ENCODE data around the gene NUP153. TPM values are rescaled to one million over a fixed set of nuclear protein-coding genes. Genes with fewer than 3 reads are reported as not detected.
A peak's percentile ranks its signal among the peaks of the same experiment; 100 is the strongest.
"Not testable (repeated sequence)": the region's sequence is repeated elsewhere in the genome, so short reads cannot be mapped to it uniquely, and the experiment has no call there.

The NUP153 gene
- 10 to 100 TPM; 24.3 to 49.1 (median 32.7) TPM for total RNA-seq

DNA sequence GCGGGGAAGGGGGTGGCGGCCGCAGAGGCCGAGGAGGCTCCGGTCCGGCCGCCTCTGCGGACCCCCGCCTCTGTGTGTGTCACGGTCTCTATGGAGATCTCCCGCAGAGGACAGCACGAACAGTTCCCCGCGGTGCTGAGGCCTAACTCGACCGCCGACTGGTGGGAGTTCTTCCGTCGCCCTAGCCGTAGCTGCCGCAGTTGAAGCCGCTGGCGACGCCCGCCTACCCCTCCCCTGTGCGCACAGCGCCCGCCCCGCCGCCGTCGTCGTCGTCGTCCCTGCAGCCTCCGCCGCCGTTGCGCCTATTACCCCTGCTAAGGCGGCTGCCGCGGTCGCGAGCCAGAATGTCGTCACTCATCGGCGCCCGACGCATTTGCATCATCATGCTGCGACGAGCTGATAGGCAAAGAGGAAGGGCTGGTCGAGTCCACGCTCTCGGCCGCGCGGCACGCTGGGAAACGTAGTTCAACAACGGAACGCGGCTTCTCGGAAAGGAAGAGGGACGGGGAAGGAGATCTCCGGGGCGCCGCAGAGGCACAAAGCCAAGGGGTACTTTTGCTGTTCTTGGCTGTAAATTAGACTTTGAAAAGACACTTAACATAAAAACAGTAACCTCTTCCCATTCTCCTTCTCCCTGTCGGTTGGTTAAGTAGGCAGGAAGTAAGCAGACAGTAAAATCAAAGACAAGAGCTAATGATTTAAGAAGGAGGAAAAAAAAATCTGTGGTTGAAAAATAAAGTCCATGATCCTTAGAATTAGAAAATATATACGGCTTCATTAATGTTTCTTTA is at the start of gene NUP153:
TSS of gene NUP153 (minus strand) at position 346 of the 791 bp plus-strand sequence. CDS start 538 bp downstream, outside the sequence.
- H3K27ac ChIP-seq = peak within 1 kb of the TSS; percentile 88 to 93
- whole genome bisulfite sequencing, 10 experiments = 0 to 7% (median 0%) methylated on average over 1 to 22 of the region's 69 CpGs; no CpG with 5 or more reads in 2 of the 10 experiments
- in situ Hi-C loops (cut with MboI; ENCODE audit: low pct_unique_long_range_greater_than_20kb in 2 of 9, low sequenced_read_pairs in 9 of 9, unreplicated experiment in 9 of 9) = no loop called here
- peak; percentile 71 to 86 (median 83) for ATAC-seq (replicated peaks in 6 of 8)
- H3K4me3 ChIP-seq = peak within 1 kb of the TSS; percentile 59 to 82 (median 70)
- H3K4me1 ChIP-seq (replicated peaks in 1 of 2) = peaks cover 2 to 10% of the 10 kb centered on the region in 2 donors

DNA sequence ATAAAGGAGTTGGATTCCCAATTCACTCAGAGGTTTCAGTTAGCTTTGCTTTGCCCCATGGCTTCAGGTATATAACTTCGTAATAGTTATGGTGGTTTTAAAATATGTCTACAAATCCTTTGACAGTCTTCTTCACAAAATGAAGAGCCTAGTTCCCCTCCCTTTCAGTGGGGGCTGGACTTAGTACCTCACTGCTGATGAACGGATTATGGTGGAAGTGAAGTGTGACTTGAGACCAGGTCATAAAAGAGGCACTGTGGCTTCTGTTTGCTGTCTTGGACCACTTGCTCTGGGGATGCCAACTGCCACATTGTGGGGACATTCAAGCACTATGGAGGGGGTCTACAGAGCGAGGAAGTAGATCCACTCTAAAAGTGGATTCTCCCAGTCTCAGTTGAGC is 47.5 kb upstream of the NUP153 start:
- no peak overlapping the region for H3K27ac ChIP-seq
- peaks cover 0 to 2% of the 10 kb centered on the region in 2 donors for H3K4me1 ChIP-seq (replicated peaks in 1 of 2)
- ATAC-seq (replicated peaks in 6 of 8) = no peak
- in situ Hi-C loops (cut with MboI; ENCODE audit: low pct_unique_long_range_greater_than_20kb in 2 of 9, low sequenced_read_pairs in 9 of 9, unreplicated experiment in 9 of 9) = no loop called here
- no peak overlapping the region for H3K4me3 ChIP-seq
- 67 to 100% (median 88%) methylated on average over 1 to 3 of the region's 3 CpGs; no CpG with 5 or more reads in 2 of the 10 experiments for WGBS, 10 experiments

DNA sequence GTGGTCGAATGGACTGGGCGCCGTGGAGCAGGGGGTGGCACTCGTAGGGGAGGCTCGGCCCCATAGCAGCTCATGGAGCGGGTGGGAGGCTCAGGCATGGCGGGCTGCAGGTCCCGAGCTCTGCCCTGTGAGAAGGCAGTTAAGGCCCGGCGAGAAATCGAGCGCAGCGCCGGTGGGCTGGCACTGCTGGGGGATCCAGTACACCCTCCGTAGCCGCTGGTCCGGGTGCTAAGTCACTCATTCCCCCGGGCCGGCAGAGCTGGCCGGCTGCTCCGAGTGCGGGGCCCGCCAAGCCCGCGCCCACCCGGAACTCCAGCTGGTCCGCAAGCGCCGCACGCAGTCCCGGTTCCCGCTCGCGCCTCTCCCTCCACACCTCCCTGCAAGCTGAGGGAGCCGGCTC is 38.6 kb upstream of the NUP153 start:
- H3K27ac ChIP-seq; ATAC-seq (replicated peaks in 6 of 8); in situ Hi-C loops (cut with MboI; ENCODE audit: low pct_unique_long_range_greater_than_20kb in 2 of 9, low sequenced_read_pairs in 9 of 9, unreplicated experiment in 9 of 9); H3K4me1 ChIP-seq (replicated peaks in 1 of 2); H3K4me3 ChIP-seq: not testable (repeated sequence)
- WGBS, 10 experiments = 100% methylated on average over 5 of the region's 35 CpGs; no CpG with 5 or more reads in 9 of the 10 experiments

DNA sequence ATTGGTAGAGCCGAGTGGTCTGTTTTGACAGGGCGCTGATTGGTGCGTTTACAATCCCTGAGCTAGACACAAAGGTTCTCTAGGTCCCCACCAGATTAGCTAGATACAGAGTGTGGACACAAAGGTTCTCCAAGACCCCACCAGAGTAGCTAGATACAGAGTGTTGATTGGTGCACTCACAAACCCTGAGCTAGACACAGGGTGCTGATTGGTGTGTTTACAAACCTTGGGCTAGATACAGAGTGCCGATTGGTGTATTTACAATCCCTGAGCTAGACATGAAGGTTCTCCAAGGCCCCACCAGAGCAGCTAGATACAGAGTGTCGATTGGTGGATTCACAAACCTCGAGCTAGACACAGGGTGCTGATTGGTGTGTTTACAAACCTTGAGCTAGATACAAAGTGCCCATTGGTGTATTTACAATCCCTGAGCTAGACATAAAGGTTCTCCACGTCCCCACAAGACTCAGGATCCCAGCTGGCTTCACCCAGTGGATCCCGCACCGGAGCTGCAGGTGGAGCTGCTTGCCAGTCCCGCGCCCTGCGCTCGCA is 38.1 kb upstream of the NUP153 start:
- H3K27ac ChIP-seq; H3K4me3 ChIP-seq; in situ Hi-C loops (cut with MboI; ENCODE audit: low pct_unique_long_range_greater_than_20kb in 2 of 9, low sequenced_read_pairs in 9 of 9, unreplicated experiment in 9 of 9); ATAC-seq (replicated peaks in 6 of 8); H3K4me1 ChIP-seq (replicated peaks in 1 of 2): not testable (repeated sequence)
- WGBS, 10 experiments = 100% methylated on average over 2 of the region's 13 CpGs; no CpG with 5 or more reads in 9 of the 10 experiments

DNA sequence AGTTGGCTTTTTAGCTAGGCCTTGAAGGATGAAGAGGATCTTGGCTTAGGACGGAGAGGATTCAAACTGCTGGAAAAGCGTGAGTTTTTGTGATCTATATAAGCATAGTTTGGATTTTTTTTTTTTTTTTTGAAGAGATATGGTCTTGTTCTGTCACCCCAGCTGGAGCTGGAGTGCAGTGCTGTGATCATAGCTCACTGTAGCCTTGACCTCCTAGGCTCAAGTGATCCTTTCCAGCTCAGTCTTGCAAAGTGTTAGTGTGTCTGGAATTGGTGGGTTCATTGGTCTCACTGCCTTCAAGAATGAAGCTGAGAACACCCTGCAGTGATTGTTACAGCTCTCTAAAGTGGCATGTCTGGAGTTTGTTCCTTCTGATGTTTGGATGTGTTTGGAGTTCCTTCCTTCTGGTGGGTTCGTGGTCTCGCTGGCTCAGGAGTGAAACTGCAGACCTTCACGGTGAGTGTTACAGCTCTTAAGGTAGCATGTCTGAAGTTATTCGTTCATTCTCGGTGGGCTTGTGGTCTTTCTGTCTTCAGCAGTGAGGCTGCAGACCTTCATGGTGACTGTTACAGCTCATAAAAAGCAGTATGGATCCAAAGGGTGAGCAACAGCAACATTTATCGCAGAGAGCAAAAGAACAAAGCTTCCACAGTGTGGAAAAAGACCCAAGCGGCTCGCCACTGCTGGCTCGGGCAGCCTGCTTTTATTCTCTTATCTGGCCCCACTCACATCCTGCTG is 37.5 kb upstream of the NUP153 start:
- ATAC-seq (replicated peaks in 6 of 8) = no peak
- no peaks in the 10 kb centered on the region for H3K4me1 ChIP-seq (replicated peaks in 1 of 2)
- no peak overlapping the region for H3K27ac ChIP-seq
- 38 to 92% (median 61%) methylated on average over 2 to 7 of the region's 11 CpGs for WGBS, 10 experiments
- in situ Hi-C loops (cut with MboI; ENCODE audit: low pct_unique_long_range_greater_than_20kb in 2 of 9, low sequenced_read_pairs in 9 of 9, unreplicated experiment in 9 of 9) = no loop called here
- no peak overlapping the region for H3K4me3 ChIP-seq

DNA sequence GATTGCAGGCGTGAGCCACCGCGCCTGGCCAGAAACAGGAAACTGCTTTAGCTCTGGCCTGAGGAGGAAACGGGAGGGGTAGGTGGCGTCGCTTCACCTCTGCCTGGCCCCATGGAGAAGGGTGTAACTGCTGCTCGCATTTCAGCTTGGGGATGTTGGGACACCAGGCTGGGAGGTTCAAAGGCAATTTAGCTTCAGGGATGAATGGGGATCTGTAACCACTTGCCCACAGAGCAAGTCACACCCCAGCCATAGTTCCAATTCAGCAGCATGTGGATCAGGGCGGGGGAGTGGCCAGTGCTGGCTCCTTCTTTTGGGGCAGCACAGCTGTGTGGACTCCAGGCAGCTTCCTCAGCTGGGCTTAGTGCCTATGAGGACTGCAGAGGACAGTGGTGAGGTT is 34.8 kb upstream of the NUP153 start:
- 0 to 90% (median 86%) methylated on average over 1 to 7 of the region's 8 CpGs; no CpG with 5 or more reads in 7 of the 10 experiments for WGBS, 10 experiments
- peak in 3 of 8 experiments; percentile 89 to 97 (median 96) for ATAC-seq (replicated peaks in 6 of 8)
- in situ Hi-C loops (cut with MboI; ENCODE audit: low pct_unique_long_range_greater_than_20kb in 2 of 9, low sequenced_read_pairs in 9 of 9, unreplicated experiment in 9 of 9) = no loop called here
- Histone ChIP-seq H3K4me3 (no peak overlapping the region), H3K4me1 (replicated peaks in 1 of 2) (no peaks in the 10 kb centered on the region), H3K27ac (no peak overlapping the region)

DNA sequence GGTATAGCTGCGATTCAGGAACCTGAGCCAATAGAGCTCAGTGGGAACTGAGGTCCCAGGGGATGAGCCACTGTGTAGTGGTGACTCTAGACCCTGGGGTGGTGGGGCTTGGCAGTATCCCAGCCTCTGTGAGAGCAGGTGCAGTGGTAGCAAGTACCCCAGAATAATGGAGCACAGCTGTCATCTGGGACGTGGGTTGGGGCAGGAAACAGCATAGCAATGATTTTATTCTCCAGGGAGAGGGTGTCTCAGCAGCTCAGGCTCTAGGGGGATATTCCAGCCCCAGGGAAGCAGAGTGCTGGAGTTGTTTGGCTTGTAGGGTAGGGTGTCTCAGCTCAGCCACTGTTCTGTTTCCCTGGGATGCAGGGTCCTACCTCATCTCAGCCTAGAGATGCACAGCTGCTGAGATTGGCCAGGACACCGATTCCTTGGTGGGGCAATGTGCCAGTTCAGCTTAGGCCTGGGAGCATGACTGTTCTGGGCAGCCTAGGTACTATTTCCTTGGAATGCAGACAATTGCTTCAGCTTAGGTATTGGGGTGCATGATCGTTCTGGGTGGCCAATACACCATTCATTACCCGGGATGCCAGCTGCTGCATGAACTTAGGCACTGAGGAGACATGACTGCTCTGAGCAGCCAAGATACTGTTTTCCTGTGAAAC is 34.0 kb upstream of the NUP153 start:
- peak in 2 of 8 experiments; percentile 34 to 62 for ATAC-seq (replicated peaks in 6 of 8)
- in situ Hi-C loops (cut with MboI; ENCODE audit: low pct_unique_long_range_greater_than_20kb in 2 of 9, low sequenced_read_pairs in 9 of 9, unreplicated experiment in 9 of 9) = no loop called here
- WGBS, 10 experiments = 0 to 87% (median 33%) methylated on average over 1 to 3 of the region's 5 CpGs; no CpG with 5 or more reads in 3 of the 10 experiments
- Histone ChIP-seq H3K4me3 (no peak overlapping the region), H3K4me1 (replicated peaks in 1 of 2) (no peaks in the 10 kb centered on the region), H3K27ac (no peak overlapping the region)

DNA sequence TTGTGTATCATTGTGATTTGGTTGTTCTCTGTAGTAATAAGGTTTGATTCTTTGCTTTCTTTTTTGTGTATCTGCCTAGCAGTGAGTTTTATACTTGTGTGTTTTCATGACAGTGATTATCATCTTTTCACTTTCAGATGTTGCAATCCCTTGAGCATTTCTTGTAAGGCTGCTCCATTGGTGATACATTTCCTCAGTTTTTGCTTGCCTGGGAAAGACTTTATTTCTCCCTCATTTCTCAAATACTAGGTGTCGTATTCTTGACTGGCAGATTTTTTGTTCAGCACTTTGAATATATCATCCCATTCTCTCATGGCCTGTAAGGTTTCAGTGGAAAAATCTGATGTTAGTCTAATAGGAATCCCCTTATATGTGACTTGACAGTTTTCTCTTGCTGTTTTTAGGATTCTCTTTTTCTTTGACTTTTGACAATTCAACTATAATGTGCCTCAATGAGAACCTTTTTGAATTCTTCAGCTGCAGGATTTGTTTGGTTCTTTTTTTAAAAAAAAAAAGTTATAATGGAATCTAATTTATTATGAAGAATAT is 31.1 kb upstream of the NUP153 start:
- in situ Hi-C loops (cut with MboI; ENCODE audit: low pct_unique_long_range_greater_than_20kb in 2 of 9, low sequenced_read_pairs in 9 of 9, unreplicated experiment in 9 of 9) = no loop called here
- no peaks in the 10 kb centered on the region for H3K4me1 ChIP-seq (replicated peaks in 1 of 2)
- WGBS, 10 experiments = 0 to 100% (median 83%) methylated on average over 1 of the region's 1 CpG; no CpG with 5 or more reads in 1 of the 10 experiments
- H3K4me3 ChIP-seq = no peak overlapping the region
- no peak overlapping the region for H3K27ac ChIP-seq
- ATAC-seq (replicated peaks in 6 of 8) = no peak

DNA sequence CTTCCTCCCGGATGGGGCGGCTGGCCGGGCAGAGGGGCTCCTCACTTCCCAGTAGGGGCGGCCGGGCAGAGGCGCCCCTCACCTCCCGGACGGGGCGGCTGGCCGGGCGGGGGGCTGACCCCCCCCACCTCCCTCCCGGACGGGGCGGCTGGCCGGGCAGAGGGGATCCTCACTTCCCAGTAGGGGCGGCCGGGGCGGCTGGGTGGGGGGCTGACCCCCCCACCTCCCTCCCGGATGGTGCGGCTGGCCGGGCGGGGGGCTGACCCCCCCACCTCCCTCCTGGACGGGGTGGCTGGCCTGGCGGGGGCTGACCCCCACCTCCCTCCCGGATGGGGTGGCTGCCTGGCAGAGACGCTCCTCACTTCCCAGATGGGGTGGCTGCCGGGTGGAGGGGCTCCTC is 28.6 kb upstream of the NUP153 start:
- in situ Hi-C loops (cut with MboI; ENCODE audit: low pct_unique_long_range_greater_than_20kb in 2 of 9, low sequenced_read_pairs in 9 of 9, unreplicated experiment in 9 of 9); H3K27ac ChIP-seq; H3K4me1 ChIP-seq (replicated peaks in 1 of 2); H3K4me3 ChIP-seq; ATAC-seq (replicated peaks in 6 of 8): not testable (repeated sequence)
- no CpG with 5 or more reads among the region's 27 CpGs for WGBS, 10 experiments

DNA sequence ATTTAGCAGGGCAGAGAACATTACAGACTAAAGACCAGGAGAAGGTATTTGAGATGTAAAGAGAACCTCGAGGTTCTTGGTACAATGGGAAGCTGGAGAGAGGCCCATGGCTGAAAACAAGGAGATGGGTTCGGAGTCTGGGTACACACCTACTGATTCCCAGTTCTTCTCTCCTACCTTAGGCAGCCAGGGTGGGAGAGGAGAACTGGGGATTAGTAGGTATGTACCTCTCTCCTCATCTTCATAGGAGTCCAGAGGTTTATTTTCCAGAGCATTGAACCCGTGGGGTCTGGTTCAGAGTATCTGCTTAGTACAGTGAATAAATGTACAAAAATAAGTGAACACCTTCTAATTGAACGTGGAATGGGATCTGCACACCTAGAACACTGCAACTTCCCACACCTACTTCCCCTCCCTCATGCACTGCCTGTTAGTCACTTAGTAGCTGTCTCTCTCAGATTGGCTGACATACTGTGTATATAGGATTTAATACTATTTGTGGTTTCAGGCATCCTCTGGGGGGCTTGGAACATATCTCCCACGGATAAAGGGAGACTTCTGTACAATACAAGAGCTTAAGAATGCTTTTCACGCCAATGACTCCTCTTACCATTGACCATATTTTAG is 23.5 kb upstream of the NUP153 start:
- in situ Hi-C loops (cut with MboI; ENCODE audit: low pct_unique_long_range_greater_than_20kb in 2 of 9, low sequenced_read_pairs in 9 of 9, unreplicated experiment in 9 of 9) = no loop called here
- ATAC-seq (replicated peaks in 6 of 8) = no peak
- 30 to 100% (median 70%) methylated on average over 1 to 6 of the region's 6 CpGs for WGBS, 10 experiments
- Histone ChIP-seq H3K27ac (no peak overlapping the region), H3K4me3 (no peak overlapping the region), H3K4me1 (replicated peaks in 1 of 2) (peaks cover 0 to 2% of the 10 kb centered on the region in 2 donors)

DNA sequence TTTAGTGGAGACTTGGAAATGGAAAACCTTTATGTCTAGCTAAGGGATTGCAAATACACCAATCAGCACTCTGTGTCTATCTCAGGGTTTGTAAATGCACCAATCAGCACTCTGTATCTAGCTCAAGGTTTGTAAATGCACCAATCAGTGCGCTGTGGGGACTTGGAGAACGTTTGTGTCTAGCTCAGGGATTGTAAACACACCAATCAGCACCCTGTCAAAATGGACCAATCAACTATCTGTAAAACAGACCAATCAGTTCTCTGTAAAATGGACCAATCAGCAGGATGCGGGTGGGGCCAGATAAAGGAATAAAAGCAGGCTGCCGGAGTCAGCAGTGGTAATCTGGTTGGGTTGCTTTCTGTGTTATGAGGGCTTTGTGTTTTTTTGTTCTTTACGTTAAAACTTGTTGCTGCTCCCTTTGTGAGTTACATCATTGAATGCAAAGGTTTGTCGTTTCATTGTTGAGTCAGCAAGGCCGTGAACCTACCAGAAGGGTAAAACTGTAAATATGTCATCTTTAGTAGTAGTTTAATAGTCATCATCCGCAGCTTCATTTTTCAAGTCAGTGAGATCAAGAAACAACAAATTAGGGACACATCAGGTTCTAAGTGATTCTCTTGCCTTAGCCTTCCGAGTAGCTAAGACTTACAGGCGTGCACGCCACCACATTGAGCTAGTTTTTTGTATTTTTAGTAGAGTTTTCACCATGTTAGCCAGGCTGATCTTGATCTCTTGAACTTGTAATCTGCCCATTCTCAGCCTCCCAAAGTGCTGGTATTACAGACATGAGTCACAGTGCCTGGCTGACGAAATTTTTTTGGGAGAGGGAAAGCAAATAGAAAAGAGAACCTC is 22.7 kb upstream of the NUP153 start:
- in situ Hi-C loops (cut with MboI; ENCODE audit: low pct_unique_long_range_greater_than_20kb in 2 of 9, low sequenced_read_pairs in 9 of 9, unreplicated experiment in 9 of 9) = no loop called here
- WGBS, 10 experiments = 44 to 89% (median 78%) methylated on average over 1 to 11 of the region's 12 CpGs
- H3K4me3 ChIP-seq = no peak overlapping the region
- ATAC-seq (replicated peaks in 6 of 8) = no peak
- H3K27ac ChIP-seq = no peak overlapping the region
- peaks cover 4% of the 10 kb centered on the region in 2 donors for H3K4me1 ChIP-seq (replicated peaks in 1 of 2)
